CD4-positive, CD25-positive, alpha-beta regulatory T cell (primary cell): Measurements from ENCODE around the gene YJEFN3. TPM values are rescaled to one million over a fixed set of nuclear protein-coding genes. Genes with fewer than 3 reads are reported as not detected.
A peak's percentile ranks its signal among the peaks of the same experiment; 100 is the strongest.

Experiments used
- ATAC-seq, 2 donors: fragments of 150-1000 bp; cut with Tn5 transposase; one replicate each; pipeline ENCODE4 v1.10.0; 2021; ENCODE audit warnings: low read depth in 2 of 2, moderate number of reproducible peaks in 2 of 2, moderate library complexity in 1 of 2
- DNase-seq, 3 donors: peaks; one replicate each; pipeline versions ENCODE4 v3.0.0 to v3.0.0-alpha.2; 2012 to 2022; ENCODE audit warnings: mixed read lengths in 1 of 3
- H3K27ac ChIP-seq: one replicate; pipeline ENCODE4 v1.7.0; 2013; ENCODE audit warnings: mild to moderate bottlenecking, low read length; ENCODE audit not compliant: insufficient read depth, poor library complexity, severe bottlenecking
- H3K27me3 ChIP-seq: one replicate; pipeline ENCODE4 v1.7.0; 2013; ENCODE audit warnings: low read length; ENCODE audit not compliant: control insufficient read depth, insufficient read depth
- H3K36me3 ChIP-seq: one replicate; pipeline ENCODE4 v1.7.0; 2013; ENCODE audit warnings: mild to moderate bottlenecking, low read length, moderate library complexity; ENCODE audit not compliant: control insufficient read depth, insufficient read depth
- H3K4me1 ChIP-seq: 2 replicates; pipeline ENCODE4 v1.7.0; 2013; ENCODE audit warnings: mild to moderate bottlenecking, low read length; ENCODE audit not compliant: insufficient read depth, control insufficient read depth, poor library complexity, severe bottlenecking
- H3K4me3 ChIP-seq: one replicate; pipeline ENCODE4 v1.7.0; 2013; ENCODE audit warnings: low read depth, mild to moderate bottlenecking, low read length, moderate library complexity
- H3K9me3 ChIP-seq, 2 experiments: 1 replicate in 1 of 2; 2 replicates in 1 of 2; pipeline ENCODE4 v1.7.0; 2013; ENCODE audit warnings: low read length in 2 of 2, mild to moderate bottlenecking in 1 of 2, moderate library complexity in 1 of 2; ENCODE audit not compliant: control insufficient read depth in 2 of 2
- H3K27ac Mint-ChIP-seq, 3 donors: one replicate each; pipeline ENCODE4 v1.8.0; 2020 to 2022; ENCODE audit warnings: mild to moderate bottlenecking in 3 of 3, mixed read lengths in 3 of 3, moderate library complexity in 2 of 3
- H3K27me3 Mint-ChIP-seq: one replicate; pipeline ENCODE4 v1.8.0; 2022; ENCODE audit warnings: mild to moderate bottlenecking, mixed read lengths
- H3K36me3 Mint-ChIP-seq: one replicate; pipeline ENCODE4 v1.8.0; 2020; ENCODE audit warnings: mixed read lengths
- H3K4me1 Mint-ChIP-seq, 4 donors: one replicate each; pipeline ENCODE4 v1.8.0; 2020 to 2022; ENCODE audit warnings: mixed read lengths in 4 of 4, mild to moderate bottlenecking in 1 of 4
- H3K4me3 Mint-ChIP-seq, 4 donors: one replicate each; pipeline ENCODE4 v1.8.0; 2020 to 2022; ENCODE audit warnings: mild to moderate bottlenecking in 4 of 4, mixed read lengths in 4 of 4, moderate library complexity in 3 of 4
- H3K9me3 Mint-ChIP-seq, 7 donors: one replicate each; pipeline ENCODE4 v1.8.0; 2020 to 2022; ENCODE audit warnings: mixed read lengths in 7 of 7, mild to moderate bottlenecking in 3 of 7, moderate library complexity in 2 of 7
- polyA plus RNA-seq, 4 donors: library from polyadenylated mRNA; unstranded; fragments of 300-500 nt; fragmentation: Illumina TruSeq; gene quantifications; one replicate each; pipeline ENCODE4 v1.2.3, GENCODE V29; 2021
- total RNA-seq: library from RNA; stranded (reverse); gene quantifications from one replicate; pipeline ENCODE4 v1.2.3, GENCODE V29; 2022

YJEFN3 gene
- total and polyA plus RNA-seq, 5 donors from 2014 or later: 6.6 TPM; not detected in 4

DNA sequence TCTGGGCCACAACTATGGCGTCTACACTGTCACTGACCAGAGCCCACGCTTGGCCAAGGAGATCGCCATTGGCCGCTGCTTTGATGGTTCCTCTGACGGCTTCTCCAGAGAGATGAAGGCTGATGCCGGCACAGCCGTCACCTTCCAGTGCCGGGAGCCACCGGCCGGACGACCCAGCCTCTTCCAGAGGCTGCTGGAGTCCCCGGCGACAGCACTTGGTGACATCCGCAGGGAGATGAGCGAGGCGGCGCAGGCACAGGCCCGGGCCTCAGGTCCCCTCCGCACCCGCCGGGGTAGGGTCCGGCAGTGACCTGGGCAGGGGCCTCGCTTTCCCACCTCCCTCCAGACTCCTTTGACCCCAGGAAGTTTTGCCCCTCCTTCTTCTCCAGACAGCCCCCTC, 17.0 kb downstream of the YJEFN3 start:
- H3K4me3 Mint-ChIP-seq: no peak overlapping the region
- H3K36me3 Mint-ChIP-seq: no peaks in the 10 kb centered on the region
- no peaks in the 10 kb centered on the region for H3K9me3 ChIP-seq
- DNase-seq (no peak), ATAC-seq (no peak)
- H3K27ac ChIP-seq: no peak overlapping the region
- no peak overlapping the region for H3K27ac Mint-ChIP-seq
- H3K27me3 Mint-ChIP-seq: no peaks in the 10 kb centered on the region
- no peaks in the 10 kb centered on the region for H3K36me3 ChIP-seq
- peaks cover 16% of the 10 kb centered on the region for H3K4me1 ChIP-seq
- no peaks in the 10 kb centered on the region for H3K27me3 ChIP-seq
- no peaks in the 10 kb centered on the region for H3K9me3 Mint-ChIP-seq
- H3K4me1 Mint-ChIP-seq: peaks cover 0 to 16% (median 7%) of the 10 kb centered on the region in 4 donors
- no peak overlapping the region for H3K4me3 ChIP-seq

DNA sequence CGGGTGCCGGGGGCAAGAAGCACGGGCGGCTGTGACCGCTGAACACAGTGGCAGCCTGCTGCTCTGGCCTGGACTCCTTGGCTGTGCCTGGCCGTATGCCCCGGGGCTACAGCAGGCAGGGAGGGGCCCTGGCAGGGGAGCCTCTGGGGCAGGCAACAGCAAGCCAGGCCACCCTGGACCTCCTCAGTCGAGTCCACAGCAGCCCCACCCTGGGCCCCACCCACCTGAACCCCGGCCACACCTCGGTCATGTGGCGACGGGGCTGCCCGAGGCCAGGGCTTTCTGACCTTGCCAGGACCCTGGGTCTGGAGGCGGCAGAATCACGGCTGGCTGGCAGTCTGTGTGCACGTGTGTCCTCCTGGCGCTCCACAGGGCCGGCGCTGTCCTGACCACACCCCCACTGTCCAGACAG, 18.0 kb downstream of the YJEFN3 start:
- no peak overlapping the region for H3K4me3 Mint-ChIP-seq
- no peak overlapping the region for H3K27ac Mint-ChIP-seq
- H3K36me3 Mint-ChIP-seq: no peaks in the 10 kb centered on the region
- H3K9me3 ChIP-seq: no peaks in the 10 kb centered on the region
- ATAC-seq (no peak), DNase-seq (no peak)
- H3K27ac ChIP-seq: no peak overlapping the region
- no peaks in the 10 kb centered on the region for H3K27me3 ChIP-seq
- no peaks in the 10 kb centered on the region for H3K36me3 ChIP-seq
- H3K4me1 ChIP-seq: peaks cover 5% of the 10 kb centered on the region
- peaks cover 0 to 7% (median 4%) of the 10 kb centered on the region in 4 donors for H3K4me1 Mint-ChIP-seq
- H3K4me3 ChIP-seq: no peak overlapping the region
- H3K27me3 Mint-ChIP-seq: no peaks in the 10 kb centered on the region
- no peaks in the 10 kb centered on the region for H3K9me3 Mint-ChIP-seq

DNA sequence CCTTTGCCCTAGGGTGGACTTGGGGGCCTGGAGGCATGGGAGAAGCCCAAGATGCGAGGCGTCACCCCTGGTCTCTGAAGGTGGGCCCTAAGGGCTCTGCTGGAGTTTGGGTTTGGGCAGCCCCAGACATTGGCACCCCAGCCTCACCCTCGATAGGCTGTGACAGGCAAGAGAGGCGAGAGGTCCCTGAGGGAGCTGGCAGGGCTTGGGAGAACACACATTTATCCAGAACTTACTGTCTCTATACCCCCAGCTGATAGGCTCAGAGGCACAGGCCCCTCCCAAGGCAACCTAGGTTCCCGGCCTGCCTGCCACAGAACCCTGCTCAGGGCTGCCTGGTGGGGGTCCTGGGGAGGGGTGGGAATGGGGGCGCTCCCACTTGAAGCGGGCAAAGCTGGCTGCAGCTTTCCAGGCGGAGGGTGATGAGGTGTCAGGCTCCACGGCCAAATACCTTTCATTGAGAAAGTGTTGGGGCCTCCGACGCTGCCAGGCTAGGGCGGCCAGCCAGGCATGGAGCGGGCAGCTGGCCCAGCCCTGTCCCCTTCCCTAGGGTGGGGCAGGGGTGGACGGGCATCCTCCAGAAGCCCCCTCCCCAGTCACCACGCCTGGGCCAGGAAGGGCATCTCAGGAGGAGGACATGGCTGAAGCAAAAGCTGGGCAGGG, 19.1 kb downstream of the YJEFN3 start:
- Histone ChIP-seq H3K9me3 (no peaks in the 10 kb centered on the region), H3K27me3 (no peaks in the 10 kb centered on the region), H3K4me3 (no peak overlapping the region), H3K27ac (no peak overlapping the region), H3K4me1 (no peaks in the 10 kb centered on the region), H3K36me3 (no peaks in the 10 kb centered on the region)
- Mint-ChIP-seq H3K9me3 (no peaks in the 10 kb centered on the region), H3K4me3 (no peak overlapping the region), H3K27ac (no peak overlapping the region), H3K27me3 (no peaks in the 10 kb centered on the region), H3K36me3 (no peaks in the 10 kb centered on the region), H3K4me1 (no peaks in the 10 kb centered on the region)
- DNase-seq (no peak), ATAC-seq (no peak)

DNA sequence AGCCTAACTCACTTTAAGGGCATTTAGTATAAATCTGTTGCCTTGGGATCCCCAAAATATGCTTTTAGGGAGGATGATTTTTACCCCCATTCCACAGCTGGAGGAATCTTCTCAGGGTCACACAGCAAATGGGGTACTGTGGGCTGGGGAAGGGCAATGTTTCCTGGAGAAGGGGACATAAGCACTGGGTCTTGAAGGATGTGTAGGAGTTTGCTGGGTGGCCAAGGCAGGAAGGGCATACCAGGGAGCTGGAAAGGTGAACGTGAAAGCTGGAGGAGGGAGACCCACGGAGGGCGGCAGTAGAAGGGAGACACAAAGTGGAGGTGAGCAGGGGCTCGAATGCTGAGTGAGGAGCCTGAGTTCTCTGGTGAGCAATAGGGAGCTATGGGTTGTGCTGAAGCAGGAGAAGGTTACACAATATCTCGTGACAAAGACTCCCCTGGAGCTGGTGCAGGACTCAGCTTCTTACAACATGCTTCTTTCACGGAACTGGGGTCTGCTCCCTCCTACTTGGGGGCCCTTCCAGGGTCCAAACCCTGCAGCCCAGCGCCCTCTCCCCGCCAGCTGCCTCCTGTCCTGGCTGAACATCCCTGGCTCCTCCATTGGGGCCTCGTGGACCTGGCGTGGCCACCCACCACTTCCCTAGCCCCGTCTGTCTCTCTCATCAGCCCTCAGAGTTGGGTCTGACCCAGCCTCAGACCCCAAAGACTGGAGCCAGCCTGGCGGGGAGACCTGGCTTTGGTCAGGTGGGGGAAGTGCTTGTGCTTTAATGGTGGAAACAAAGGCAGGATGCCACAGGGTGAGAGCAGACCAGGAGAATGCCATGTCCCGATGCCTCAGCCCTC, 20.4 kb downstream of the YJEFN3 start:
- H3K4me3 Mint-ChIP-seq: no peak overlapping the region
- H3K4me1 Mint-ChIP-seq: no peaks in the 10 kb centered on the region
- no peak overlapping the region for H3K4me3 ChIP-seq
- no peaks in the 10 kb centered on the region for H3K9me3 ChIP-seq
- H3K36me3 ChIP-seq: no peaks in the 10 kb centered on the region
- H3K27me3 ChIP-seq: no peaks in the 10 kb centered on the region
- H3K27ac Mint-ChIP-seq: peak overlapping the region in 1 of 3 donors; percentile 68
- no peaks in the 10 kb centered on the region for H3K36me3 Mint-ChIP-seq
- H3K27me3 Mint-ChIP-seq: no peaks in the 10 kb centered on the region
- no peak overlapping the region for H3K27ac ChIP-seq
- no peaks in the 10 kb centered on the region for H3K9me3 Mint-ChIP-seq
- ATAC-seq: no peak
- DNase-seq: no peak
- no peaks in the 10 kb centered on the region for H3K4me1 ChIP-seq

DNA sequence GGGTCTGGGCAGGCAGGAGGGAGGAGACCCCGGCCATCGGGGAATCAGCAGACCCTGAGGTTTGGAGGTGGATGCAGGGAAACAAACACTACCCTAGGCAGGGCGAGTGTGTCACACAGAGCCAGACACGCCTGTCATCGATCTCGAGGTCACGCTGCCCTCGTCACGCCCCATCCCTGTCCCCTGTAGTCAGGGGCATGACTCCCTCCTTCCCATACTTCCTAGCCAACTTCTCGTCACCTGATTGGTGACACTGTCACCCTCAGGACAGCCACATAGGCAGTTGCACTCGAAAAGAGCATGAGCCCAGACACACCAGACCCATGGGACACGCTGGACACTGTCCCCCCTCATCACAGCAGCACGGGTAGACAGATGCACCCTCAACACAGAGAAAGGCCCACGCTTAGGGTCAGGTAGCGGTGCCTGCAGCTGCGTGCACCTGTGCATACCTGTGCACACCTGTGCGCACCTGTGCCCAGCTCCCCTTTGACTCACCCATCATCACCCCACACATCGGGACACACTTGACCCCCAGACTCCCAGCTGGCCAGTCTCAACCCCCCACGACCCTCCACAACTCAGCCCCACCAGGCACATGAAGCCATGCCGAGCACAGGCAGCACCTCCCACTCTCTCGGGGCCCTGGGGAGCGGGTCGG, 21.2 kb downstream of the YJEFN3 start:
- Mint-ChIP-seq H3K36me3 (no peaks in the 10 kb centered on the region), H3K9me3 (no peaks in the 10 kb centered on the region), H3K4me3 (no peak overlapping the region), H3K27me3 (no peaks in the 10 kb centered on the region), H3K27ac (peak overlapping the region in 1 of 3 donors; percentile 60), H3K4me1 (peaks cover 0 to 5% (median 0%) of the 10 kb centered on the region in 4 donors)
- H3K27ac ChIP-seq: no peak overlapping the region
- DNase-seq: no peak
- H3K36me3 ChIP-seq: no peaks in the 10 kb centered on the region
- no peaks in the 10 kb centered on the region for H3K27me3 ChIP-seq
- H3K9me3 ChIP-seq: no peaks in the 10 kb centered on the region
- H3K4me3 ChIP-seq: no peak overlapping the region
- H3K4me1 ChIP-seq: peaks cover 6% of the 10 kb centered on the region
- no peak for ATAC-seq

DNA sequence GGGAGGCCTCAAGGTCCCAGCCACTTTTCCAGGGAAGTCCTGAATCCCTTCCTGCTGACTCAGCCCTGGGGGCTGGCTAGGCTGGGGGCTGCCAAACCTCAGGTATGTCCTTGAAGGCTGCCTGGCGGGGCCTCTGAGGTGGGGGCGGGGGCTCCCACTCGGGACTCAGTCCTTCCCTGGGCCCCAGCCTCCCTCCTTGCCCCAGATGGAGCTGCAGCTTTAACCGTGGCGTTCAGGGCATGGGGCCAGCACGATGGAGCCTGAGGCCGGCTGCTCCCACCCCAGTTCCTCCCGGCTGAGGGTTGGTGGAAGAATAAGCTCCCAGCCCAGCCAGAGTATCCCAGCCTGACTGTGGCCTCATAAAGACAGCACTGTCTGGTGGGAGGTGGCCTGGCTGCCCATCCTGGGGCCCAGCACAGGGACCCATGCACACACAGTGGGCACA, 21.8 kb downstream of the YJEFN3 start:
- H3K36me3 Mint-ChIP-seq: no peaks in the 10 kb centered on the region
- no peak overlapping the region for H3K4me3 ChIP-seq
- H3K36me3 ChIP-seq: no peaks in the 10 kb centered on the region
- H3K4me1 Mint-ChIP-seq: peaks cover 0 to 5% (median 0%) of the 10 kb centered on the region in 4 donors
- ATAC-seq: no peak
- no peak overlapping the region for H3K27ac ChIP-seq
- no peak overlapping the region for H3K4me3 Mint-ChIP-seq
- no peaks in the 10 kb centered on the region for H3K9me3 Mint-ChIP-seq
- H3K27me3 ChIP-seq: no peaks in the 10 kb centered on the region
- peaks cover 6% of the 10 kb centered on the region for H3K4me1 ChIP-seq
- no peaks in the 10 kb centered on the region for H3K27me3 Mint-ChIP-seq
- H3K27ac Mint-ChIP-seq: no peak overlapping the region
- no peak for DNase-seq
- H3K9me3 ChIP-seq: no peaks in the 10 kb centered on the region

DNA sequence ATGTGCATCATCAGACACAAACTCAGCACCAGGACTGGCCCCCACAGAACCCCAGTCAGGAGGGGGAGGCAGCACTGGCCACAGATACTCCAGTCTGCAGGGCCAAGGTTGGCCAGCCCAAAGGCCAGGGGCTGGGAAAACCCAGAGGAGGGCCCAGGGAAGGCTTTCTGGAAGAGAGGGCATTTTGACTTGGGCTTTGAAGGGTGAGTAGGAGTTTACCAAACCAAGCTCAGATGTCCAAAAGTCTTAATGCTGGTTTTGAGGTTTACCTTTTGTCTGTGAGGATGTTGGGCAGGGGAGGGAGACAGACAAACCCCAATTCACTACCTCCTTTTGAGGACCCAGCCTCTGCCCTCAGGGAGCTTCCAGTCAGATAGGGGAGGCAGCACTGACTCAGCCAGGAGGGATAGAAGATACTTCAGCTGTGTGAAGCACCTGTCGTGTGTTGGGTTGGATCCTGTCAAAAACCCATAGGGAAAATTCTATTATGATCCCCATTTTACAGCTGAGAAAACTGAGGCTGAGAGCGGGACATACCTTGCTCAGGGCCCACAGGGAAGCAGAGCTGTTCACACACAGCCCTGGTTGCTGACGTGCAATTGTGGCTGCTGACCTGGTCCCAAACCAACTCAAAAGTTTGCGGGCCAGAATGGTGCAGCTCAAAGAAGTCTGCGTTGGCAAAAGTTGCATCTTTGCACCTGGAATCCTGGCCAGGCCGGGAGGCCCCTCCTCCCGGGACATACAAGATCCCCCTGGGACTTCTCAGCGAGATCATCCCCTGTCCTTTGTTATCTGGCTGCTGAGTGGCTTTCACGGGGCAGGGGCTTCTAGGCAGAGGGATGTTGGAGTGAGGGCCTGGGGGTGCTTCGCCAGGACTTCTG, 22.5 kb downstream of the YJEFN3 start:
- H3K27me3 Mint-ChIP-seq: no peaks in the 10 kb centered on the region

More for the DNA sequence above, 22.5 kb downstream of the YJEFN3 start:
- DNase-seq (no peak), ATAC-seq (no peak)
- H3K9me3 ChIP-seq: no peaks in the 10 kb centered on the region
- H3K4me1 ChIP-seq: peaks cover 6% of the 10 kb centered on the region
- no peaks in the 10 kb centered on the region for H3K36me3 ChIP-seq
- peaks cover 0 to 5% (median 0%) of the 10 kb centered on the region in 4 donors for H3K4me1 Mint-ChIP-seq
- H3K36me3 Mint-ChIP-seq: no peaks in the 10 kb centered on the region
- no peaks in the 10 kb centered on the region for H3K9me3 Mint-ChIP-seq
- no peak overlapping the region for H3K27ac ChIP-seq
- no peaks in the 10 kb centered on the region for H3K27me3 ChIP-seq
- H3K4me3 ChIP-seq: no peak overlapping the region
- no peak overlapping the region for H3K27ac Mint-ChIP-seq
- H3K4me3 Mint-ChIP-seq: no peak overlapping the region
